T-helper 2 cell treated with Interferon-gamma antibody and Interleukin-4, amounts not matched to agents 5 μg/mL and 100 μg/mL, for 36 hours (primary cell): ENCODE results near the gene TCHH.
"Not testable (repeated sequence)": the region's sequence is repeated elsewhere in the genome, so short reads cannot be mapped to it uniquely, and the experiment has no call there.

Experiments used
- DNase-seq: peaks from one replicate; pipeline ENCODE4 v3.0.0; 2021; ENCODE audit warnings: low spot score
- H3K27ac Mint-ChIP-seq: one replicate; pipeline ENCODE4 v1.8.0; 2021; ENCODE audit warnings: mild to moderate bottlenecking, mixed read lengths
- H3K27me3 Mint-ChIP-seq: one replicate; pipeline ENCODE4 v1.8.0; 2021; ENCODE audit warnings: low read depth, mixed read lengths
- H3K36me3 Mint-ChIP-seq: one replicate; pipeline ENCODE4 v1.8.0; 2021; ENCODE audit warnings: low read depth, mixed read lengths
- H3K4me1 Mint-ChIP-seq: one replicate; pipeline ENCODE4 v1.8.0; 2021; ENCODE audit warnings: low read depth, mixed read lengths
- H3K4me3 Mint-ChIP-seq: one replicate; pipeline ENCODE4 v1.8.0; 2022; ENCODE audit warnings: mild to moderate bottlenecking, moderate library complexity, mixed read lengths
- H3K9me3 Mint-ChIP-seq: one replicate; pipeline ENCODE4 v1.8.0; 2021; ENCODE audit warnings: mixed read lengths

Gene TCHH

GRCh38 chr1:152115344-152115743, at the start of gene TCHH:
Gene TCHH, minus strand, starts transcription at chr1:152115444. Its CDS starts 1,364 bp downstream, at chr1:152114080.
- no peaks in the 10 kb centered on the region for H3K36me3 Mint-ChIP-seq
- no peak within 1 kb of the TSS for H3K4me3 Mint-ChIP-seq
- no peaks in the 10 kb centered on the region for H3K4me1 Mint-ChIP-seq
- DNase-seq = no peak
- no peaks in the 10 kb centered on the region for H3K9me3 Mint-ChIP-seq
- peaks cover 36% of the 10 kb centered on the region for H3K27me3 Mint-ChIP-seq
- no peak within 1 kb of the TSS for H3K27ac Mint-ChIP-seq

GRCh38 chr1:152164517-152165136, 49.4 kb upstream of the TCHH start:
- peaks cover 3% of the 10 kb centered on the region for H3K9me3 Mint-ChIP-seq
- peaks cover 8% of the 10 kb centered on the region for H3K4me1 Mint-ChIP-seq
- H3K4me3 Mint-ChIP-seq = no peak overlapping the region
- H3K36me3 Mint-ChIP-seq = no peaks in the 10 kb centered on the region
- no peak for DNase-seq
- H3K27me3 Mint-ChIP-seq = peaks cover 9% of the 10 kb centered on the region
- no peak overlapping the region for H3K27ac Mint-ChIP-seq

- Mint-ChIP-seq H3K4me1 (peaks cover 8% of the 10 kb centered on the region), H3K27me3 (peaks cover 11% of the 10 kb centered on the region), H3K9me3 (peaks cover 3% of the 10 kb centered on the region), H3K36me3 (no peaks in the 10 kb centered on the region), H3K4me3 (no peak overlapping the region), H3K27ac (no peak overlapping the region)
- DNase-seq = no peak
Observed at GRCh38 chr1:152162792-152163463, 47.7 kb upstream of the TCHH start.

GRCh38 chr1:152160576-152160975, 45.3 kb upstream of the TCHH start:
- peaks cover 2% of the 10 kb centered on the region for H3K9me3 Mint-ChIP-seq
- peaks cover 2% of the 10 kb centered on the region for H3K4me1 Mint-ChIP-seq

GRCh38 chr1:152159144-152159543, 43.9 kb upstream of the TCHH start, which contains the start of gene RPTN:
Gene RPTN, minus strand, starts transcription at chr1:152159228. Its CDS starts 1,339 bp downstream, at chr1:152157889.
- no peaks in the 10 kb centered on the region for H3K9me3 Mint-ChIP-seq
- H3K27me3 Mint-ChIP-seq = peaks cover 11% of the 10 kb centered on the region
- H3K36me3 Mint-ChIP-seq = no peaks in the 10 kb centered on the region
- DNase-seq = no peak
- no peak within 1 kb of the TSS for H3K4me3 Mint-ChIP-seq
- H3K27ac Mint-ChIP-seq = no peak within 1 kb of the TSS
- no peaks in the 10 kb centered on the region for H3K4me1 Mint-ChIP-seq

More at GRCh38 chr1:152160576-152160975, 45.3 kb upstream of the TCHH start:
- Mint-ChIP-seq H3K36me3 (no peaks in the 10 kb centered on the region), H3K27ac (no peak overlapping the region), H3K27me3 (peaks cover 11% of the 10 kb centered on the region), H3K4me3 (no peak overlapping the region)
- no peak for DNase-seq

- H3K36me3 Mint-ChIP-seq = no peaks in the 10 kb centered on the region
- H3K27me3 Mint-ChIP-seq = peaks cover 14% of the 10 kb centered on the region
- peaks cover 3% of the 10 kb centered on the region for H3K9me3 Mint-ChIP-seq
- peaks cover 4% of the 10 kb centered on the region for H3K4me1 Mint-ChIP-seq
- H3K4me3 Mint-ChIP-seq = no peak overlapping the region
- DNase-seq = no peak
- no peak overlapping the region for H3K27ac Mint-ChIP-seq
Observed at GRCh38 chr1:152153996-152154395, 38.8 kb upstream of the TCHH start.

GRCh38 chr1:152151646-152152045, 36.4 kb upstream of the TCHH start:
- Mint-ChIP-seq H3K36me3 (no peaks in the 10 kb centered on the region), H3K9me3 (peaks cover 16% of the 10 kb centered on the region), H3K4me1 (peaks cover 4% of the 10 kb centered on the region), H3K27me3 (peaks cover 11% of the 10 kb centered on the region), H3K4me3 (no peak overlapping the region), H3K27ac (no peak overlapping the region)
- no peak for DNase-seq

- peaks cover 26% of the 10 kb centered on the region for H3K9me3 Mint-ChIP-seq
- peaks cover 16% of the 10 kb centered on the region for H3K27me3 Mint-ChIP-seq
- H3K4me1 Mint-ChIP-seq = peaks cover 2% of the 10 kb centered on the region
- H3K36me3 Mint-ChIP-seq = no peaks in the 10 kb centered on the region
- H3K27ac Mint-ChIP-seq = no peak overlapping the region
- no peak for DNase-seq
- no peak overlapping the region for H3K4me3 Mint-ChIP-seq
Observed at GRCh38 chr1:152148981-152149380, 33.7 kb upstream of the TCHH start.

- H3K36me3 Mint-ChIP-seq = no peaks in the 10 kb centered on the region
- peaks cover 16% of the 10 kb centered on the region for H3K27me3 Mint-ChIP-seq
- no peak overlapping the region for H3K4me3 Mint-ChIP-seq
- DNase-seq = no peak
- H3K9me3 Mint-ChIP-seq = peaks cover 26% of the 10 kb centered on the region
- H3K4me1 Mint-ChIP-seq = peaks cover 6% of the 10 kb centered on the region
- H3K27ac Mint-ChIP-seq = no peak overlapping the region
Observed at GRCh38 chr1:152148051-152148450, 32.8 kb upstream of the TCHH start.

- H3K27me3 Mint-ChIP-seq = peaks cover 15% of the 10 kb centered on the region
- peaks cover 6% of the 10 kb centered on the region for H3K4me1 Mint-ChIP-seq
- no peak overlapping the region for H3K4me3 Mint-ChIP-seq
- H3K36me3 Mint-ChIP-seq = no peaks in the 10 kb centered on the region
- no peak for DNase-seq
- peaks cover 26% of the 10 kb centered on the region for H3K9me3 Mint-ChIP-seq
- no peak overlapping the region for H3K27ac Mint-ChIP-seq
Observed at GRCh38 chr1:152145769-152146168, 30.5 kb upstream of the TCHH start.

GRCh38 chr1:152144674-152145183, 29.5 kb upstream of the TCHH start:
- not testable (repeated sequence) for H3K4me3 Mint-ChIP-seq, H3K36me3 Mint-ChIP-seq, DNase-seq, H3K4me1 Mint-ChIP-seq, H3K27ac Mint-ChIP-seq
- H3K27me3 Mint-ChIP-seq = peaks cover 17% of the 10 kb centered on the region
- H3K9me3 Mint-ChIP-seq = peaks cover 26% of the 10 kb centered on the region

GRCh38 chr1:152143150-152143887, 28.1 kb upstream of the TCHH start:
- Mint-ChIP-seq H3K4me3 (no peak overlapping the region), H3K9me3 (peaks cover 17% of the 10 kb centered on the region), H3K27me3 (peaks cover 23% of the 10 kb centered on the region), H3K27ac (no peak overlapping the region), H3K36me3 (no peaks in the 10 kb centered on the region), H3K4me1 (peaks cover 6% of the 10 kb centered on the region)
- peak; percentile 43 for DNase-seq

GRCh38 chr1:152141971-152142584, 26.8 kb upstream of the TCHH start:
- no peak overlapping the region for H3K27ac Mint-ChIP-seq
- H3K27me3 Mint-ChIP-seq = peaks cover 31% of the 10 kb centered on the region
- no peak overlapping the region for H3K4me3 Mint-ChIP-seq
- no peaks in the 10 kb centered on the region for H3K36me3 Mint-ChIP-seq
- no peak for DNase-seq
- peaks cover 6% of the 10 kb centered on the region for H3K4me1 Mint-ChIP-seq
- peaks cover 14% of the 10 kb centered on the region for H3K9me3 Mint-ChIP-seq
